A673 (cell line): ENCODE measurements around the gene FAM120B. TPM values are rescaled to one million over a fixed set of nuclear protein-coding genes. Genes with fewer than 3 reads are reported as not detected.
"Not testable (repeated sequence)": the region's sequence is repeated elsewhere in the genome, so short reads cannot be mapped to it uniquely, and the experiment has no call there.

Experiments
- BruUV-seq: library from RNA; stranded (reverse); fragments of 400-500 nt; replicated peaks from 2 replicates; lab custom pipeline; 2021; lab: Mats Ljungman, UMichigan
- CTCF ChIA-PET: fragments of 300-600 bp; sonication (Branson Sonifier 250); formaldehyde crosslinking; loops from one replicate; lab custom pipeline; 2022; ENCODE audit warnings: antibody characterized with exemption; lab: Charles Lee
- POLR2A ChIA-PET: fragments of 300-600 bp; sonication (Branson Sonifier 250); formaldehyde crosslinking; loops from one replicate; lab custom pipeline; 2022; ENCODE audit warnings: antibody characterized with exemption; ENCODE audit not compliant: low non-redundant PET; lab: Charles Lee
- DNase-seq: peaks from one replicate; pipeline ENCODE4 v3.0.0-alpha.2; 2015; ENCODE audit warnings: low spot score
- H3K27ac ChIP-seq: fragments of 200-600 bp; sonication (generic); 2 replicates; pipeline ENCODE4 v1.5.1; 2016; ENCODE audit warnings: mixed run types, low read depth, mild to moderate bottlenecking, mixed read lengths, antibody characterized with exemption, low read length; ENCODE audit not compliant: poor library complexity, severe bottlenecking
- H3K27me3 ChIP-seq: fragments of 200-600 bp; sonication (generic); replicated peaks from 2 replicates; pipeline ENCODE4 v1.6.1; 2017; ENCODE audit warnings: mixed run types, low read depth, mild to moderate bottlenecking, mixed read lengths, antibody characterized with exemption, low read length; ENCODE audit not compliant: insufficient read depth, poor library complexity
- H3K36me3 ChIP-seq: fragments of 200-600 bp; sonication (generic); 2 replicates; pipeline ENCODE4 v1.6.1; 2016; ENCODE audit warnings: mixed run types, mild to moderate bottlenecking, mixed read lengths, antibody characterized with exemption, low read length; ENCODE audit not compliant: insufficient read depth, poor library complexity, severe bottlenecking
- H3K4me1 ChIP-seq: fragments of 200-600 bp; sonication (generic); 2 replicates; pipeline ENCODE4 v1.6.1; 2017; ENCODE audit warnings: mixed run types, mild to moderate bottlenecking, mixed read lengths, antibody characterized with exemption, low read length; ENCODE audit not compliant: insufficient read depth, poor library complexity, severe bottlenecking
- H3K4me3 ChIP-seq: fragments of 200-600 bp; sonication (generic); 2 replicates; pipeline ENCODE4 v1.5.1; 2016; ENCODE audit warnings: low read depth, mixed run types, mild to moderate bottlenecking, mixed read lengths, low read length; ENCODE audit not compliant: poor library complexity, severe bottlenecking
- H3K9me3 ChIP-seq: fragments of 200-600 bp; sonication (generic); 2 replicates; pipeline ENCODE4 v1.6.1; 2016; ENCODE audit warnings: mixed run types, low read depth, mild to moderate bottlenecking, mixed read lengths, antibody characterized with exemption, low read length; ENCODE audit not compliant: poor library complexity, severe bottlenecking
- CTCF ChIP-seq: fragments of 300-800, 200-600 bp; sonication (generic); conservative IDR thresholded peaks from 2 replicates; pipeline ENCODE4 v1.5.1; 2017; ENCODE audit warnings: low read depth, mild to moderate bottlenecking, antibody characterized with exemption, low read length, moderate library complexity, mixed read lengths
- EZH2 ChIP-seq: fragments of 200-600 bp; sonication (generic); IDR thresholded peaks from 2 replicates; pipeline ENCODE4 v1.6.1; 2017; ENCODE audit warnings: borderline replicate concordance, low read depth, mild to moderate bottlenecking, mixed read lengths, antibody characterized with exemption, low read length; ENCODE audit not compliant: poor library complexity, severe bottlenecking
- intact Hi-C: fragments of 100-400 bp; cut with micrococcal nuclease; formaldehyde crosslinking; loops from one replicate; pipeline ENCODE4 v1.10.0; 2022; ENCODE audit not compliant: unreplicated experiment
- total RNA-seq: library from RNA; stranded (reverse); gene quantifications from 2 replicates; pipeline ENCODE4 v1.2.3, GENCODE V29; 2021

FAM120B gene
- total RNA-seq, 1 experiment from 2014 or later = 31.6 TPM

- no TSS peak for BruUV-seq
- CTCF ChIA-PET = no interaction called here
- Histone ChIP-seq H3K4me1 (no peaks in the 10 kb centered on the region), H3K4me3 (no peak overlapping the region), H3K27me3 (no peaks in the 10 kb centered on the region), H3K36me3 (peaks cover 15% of the 10 kb centered on the region), H3K27ac (no peak overlapping the region), H3K9me3 (no peaks in the 10 kb centered on the region)
- DNase-seq = no peak
- POLR2A ChIA-PET = no interaction called here
- intact Hi-C loops = no loop called here
- TF ChIP-seq EZH2 = no peak
- no peak for TF ChIP-seq CTCF
Measured at GRCh38 chr6:170405311-170405975, 98.9 kb downstream of the FAM120B start.

- TF ChIP-seq CTCF (no peak), EZH2 (no peak)
Measured at GRCh38 chr6:170407200-170407599, 100.6 kb downstream of the FAM120B start.

GRCh38 chr6:170407932-170408331, 101.4 kb downstream of the FAM120B start:
- H3K9me3 ChIP-seq = no peaks in the 10 kb centered on the region
- no peaks in the 10 kb centered on the region for H3K4me1 ChIP-seq
- H3K4me3 ChIP-seq = no peak overlapping the region
- CTCF ChIA-PET = no interaction called here
- no peaks in the 10 kb centered on the region for H3K27me3 ChIP-seq
- POLR2A ChIA-PET = no interaction called here
- TF ChIP-seq CTCF (no peak), EZH2 (no peak)
- no peak overlapping the region for H3K27ac ChIP-seq
- DNase-seq = no peak
- H3K36me3 ChIP-seq = peaks cover 15% of the 10 kb centered on the region
- intact Hi-C loops = no loop called here
- BruUV-seq = no TSS peak

More at GRCh38 chr6:170407200-170407599, 100.6 kb downstream of the FAM120B start:
- Histone ChIP-seq H3K4me1 (no peaks in the 10 kb centered on the region), H3K27me3 (no peaks in the 10 kb centered on the region), H3K9me3 (no peaks in the 10 kb centered on the region), H3K4me3 (no peak overlapping the region), H3K36me3 (peaks cover 15% of the 10 kb centered on the region), H3K27ac (no peak overlapping the region)
- intact Hi-C loops = no loop called here
- ChIA-PET POLR2A (no interaction called here), CTCF (no interaction called here)
- no TSS peak for BruUV-seq
- no peak for DNase-seq

- H3K27me3 ChIP-seq, H3K27ac ChIP-seq, CTCF ChIA-PET, intact Hi-C loops, POLR2A ChIA-PET, BruUV-seq, H3K4me3 ChIP-seq, H3K4me1 ChIP-seq, DNase-seq, H3K9me3 ChIP-seq: not testable (repeated sequence)
- H3K36me3 ChIP-seq = peaks cover 15% of the 10 kb centered on the region
Measured at GRCh38 chr6:170409746-170410145, 103.2 kb downstream of the FAM120B start.
